HG02763 (cell line): ENCODE results near the gene GYPA.
"Not testable (repeated sequence)": the region's sequence is repeated elsewhere in the genome, so short reads cannot be mapped to it uniquely, and the experiment has no call there.

Experiments
- ATAC-seq: cut with Tn5 transposase; IDR thresholded peaks from one replicate; pipeline ENCODE4 v1.9.1; 2021; ENCODE audit warnings: mild to moderate bottlenecking, moderate library complexity; ENCODE audit not compliant: unreplicated experiment

The GYPA gene

DNA sequence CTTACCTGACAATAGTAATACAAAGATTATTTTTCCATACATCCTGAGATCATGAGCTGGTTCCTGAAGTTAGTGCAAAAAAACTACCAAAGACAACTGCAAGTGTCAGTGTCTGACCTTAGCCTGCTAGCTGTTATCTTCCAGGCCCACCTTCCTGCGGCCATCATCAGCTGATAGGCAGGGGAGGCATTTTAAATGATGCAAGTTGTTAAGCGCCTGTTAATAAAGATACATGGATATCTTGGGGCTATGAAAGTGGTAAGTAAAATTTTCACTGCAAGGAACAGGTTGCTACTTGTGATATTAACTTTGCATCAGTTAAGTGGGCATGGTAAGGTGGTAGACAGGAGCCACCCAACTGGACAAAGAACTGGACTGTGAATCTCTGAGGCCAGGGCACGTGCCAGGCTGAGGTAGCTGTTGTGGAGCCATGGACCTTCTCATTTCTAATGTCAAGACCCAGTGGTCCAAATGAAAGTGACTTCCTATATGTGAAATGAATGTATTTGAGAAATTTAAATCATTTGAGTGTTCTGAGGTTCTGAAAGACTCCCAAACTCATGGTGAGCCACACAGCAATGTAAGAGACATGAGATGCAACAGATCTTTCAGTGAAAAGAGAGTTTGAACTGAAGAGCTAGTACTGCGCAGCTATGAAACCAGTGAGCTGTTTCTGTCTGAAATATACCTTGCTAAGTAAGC, at the start of gene GYPA:
TSS of gene GYPA (minus strand) at position 125 of the 702 bp plus-strand sequence. CDS start at position 42, 83 bp downstream.
- ATAC-seq: not testable (repeated sequence)

DNA sequence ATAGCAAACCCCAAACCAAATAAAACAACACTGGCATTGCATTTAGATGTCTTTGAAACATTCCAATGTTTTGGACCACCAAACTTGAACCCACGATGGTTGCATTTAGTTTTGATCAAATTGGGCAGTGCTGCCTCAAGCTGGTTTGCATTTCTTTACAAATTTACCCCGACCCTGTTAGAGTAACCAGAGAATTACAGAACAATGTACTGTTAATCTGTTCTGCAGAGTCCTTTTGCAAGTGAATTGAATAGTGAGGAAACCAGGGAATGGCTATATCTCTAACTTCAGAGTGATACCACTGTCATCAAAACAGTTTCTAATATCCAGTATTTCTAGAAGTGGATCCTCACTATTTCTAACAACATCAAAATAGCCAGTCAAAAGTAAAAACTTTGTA, 49.5 kb upstream of the GYPA start:
- ATAC-seq: no peak

DNA sequence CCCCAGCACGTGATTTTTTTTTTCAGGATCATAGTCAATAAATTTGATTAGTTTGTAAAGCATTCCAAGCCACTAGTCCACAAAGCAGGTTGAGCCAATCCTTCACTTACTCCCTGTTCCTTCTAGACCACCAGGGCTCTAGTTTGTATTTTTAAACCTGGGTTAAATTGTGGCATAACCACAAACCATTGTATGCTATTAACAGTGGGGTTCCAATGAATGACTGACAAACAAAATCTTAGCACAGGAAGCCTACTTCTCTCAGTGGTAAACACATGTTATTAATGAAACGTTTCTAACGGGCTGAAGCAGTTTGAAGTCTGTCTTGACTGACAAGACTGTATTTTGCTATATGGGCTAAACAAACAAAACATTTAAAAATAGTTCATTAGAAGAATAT, 48.6 kb upstream of the GYPA start:
- ATAC-seq: peak; percentile 44

DNA sequence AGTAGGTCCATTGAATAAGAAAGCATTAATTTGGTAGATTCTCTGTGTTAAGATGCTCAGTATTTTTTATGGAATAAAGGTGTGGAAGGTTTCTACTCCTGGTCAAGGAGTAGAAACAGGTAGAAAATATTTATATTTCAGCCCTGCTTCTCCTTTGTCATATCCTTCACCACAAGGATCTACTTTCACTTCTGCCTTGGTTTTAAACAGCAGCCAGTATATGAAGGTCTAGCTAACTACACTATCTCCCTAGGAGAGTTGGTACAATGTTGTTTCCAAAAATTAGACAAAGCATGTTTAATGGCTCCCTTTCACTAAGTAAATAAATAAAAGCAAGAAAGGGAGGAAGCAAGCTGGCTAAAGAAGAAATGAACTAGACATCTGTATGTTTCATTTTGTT, 44.6 kb upstream of the GYPA start:
- ATAC-seq: no peak

DNA sequence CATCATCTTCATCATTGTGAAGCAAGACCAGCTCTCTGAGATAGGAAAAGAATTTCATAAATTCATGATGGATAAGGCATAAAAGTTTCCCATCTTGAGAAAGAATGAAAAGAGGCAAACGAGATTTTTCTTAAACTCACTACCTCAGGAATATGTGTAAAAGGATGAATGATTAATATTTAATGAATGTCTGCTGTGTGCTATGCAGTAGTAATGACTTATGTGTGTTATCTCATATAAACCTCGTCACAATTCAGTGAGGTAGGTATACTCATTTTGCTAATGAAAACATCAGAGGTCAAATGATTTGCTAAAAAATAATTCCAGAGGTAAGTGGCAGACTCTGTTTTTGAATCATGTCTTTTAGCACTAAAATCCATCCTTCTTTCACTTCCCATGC, 42.6 kb upstream of the GYPA start:
- no peak for ATAC-seq

DNA sequence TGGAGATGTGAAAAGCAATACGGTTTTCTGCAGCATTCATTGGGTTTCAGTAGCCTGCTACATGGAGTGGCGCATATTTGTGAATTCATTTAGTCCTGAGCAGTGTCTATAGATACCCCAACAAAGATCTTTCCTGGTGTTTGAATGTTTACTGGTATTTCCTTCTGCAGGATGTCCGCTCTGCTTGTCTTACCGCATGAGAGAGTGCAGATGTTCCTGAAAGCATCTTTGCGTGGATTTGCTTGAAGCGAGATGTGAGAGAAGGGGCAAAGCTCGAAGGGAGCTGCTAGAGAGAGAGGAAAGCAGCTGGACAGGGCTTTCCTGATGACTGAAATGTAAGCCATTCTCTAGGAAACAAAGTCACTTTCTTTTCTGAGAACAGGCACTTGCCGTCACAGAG, 40.9 kb upstream of the GYPA start:
- ATAC-seq: no peak

DNA sequence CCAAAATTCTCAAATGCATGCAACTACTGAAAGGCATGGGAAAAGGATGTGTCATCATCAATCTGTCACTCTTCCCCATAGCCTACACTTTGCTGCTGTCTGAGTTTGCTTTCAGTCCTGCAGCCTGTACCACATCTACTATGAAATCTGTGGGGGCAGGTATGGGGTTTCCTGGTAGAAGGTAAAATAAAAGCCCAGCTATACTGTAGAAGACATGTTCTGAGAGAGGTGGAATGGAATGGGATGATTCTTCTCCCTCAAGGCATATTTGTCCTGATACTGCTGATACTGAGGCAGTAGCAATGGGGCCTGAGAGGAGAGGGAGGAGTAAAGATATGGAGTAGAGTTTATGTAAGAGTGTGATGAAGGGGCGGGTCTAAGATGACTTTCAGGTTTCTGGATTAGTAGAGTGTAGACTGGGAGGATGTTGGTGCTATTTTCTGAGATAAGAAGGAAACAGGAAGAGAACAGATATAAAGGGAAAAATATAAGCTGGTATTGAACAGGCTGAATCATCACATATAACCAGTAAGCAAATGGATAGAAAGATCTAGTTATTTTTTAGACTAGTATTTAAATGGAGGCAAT, 38.7 kb upstream of the GYPA start:
- no peak for ATAC-seq

DNA sequence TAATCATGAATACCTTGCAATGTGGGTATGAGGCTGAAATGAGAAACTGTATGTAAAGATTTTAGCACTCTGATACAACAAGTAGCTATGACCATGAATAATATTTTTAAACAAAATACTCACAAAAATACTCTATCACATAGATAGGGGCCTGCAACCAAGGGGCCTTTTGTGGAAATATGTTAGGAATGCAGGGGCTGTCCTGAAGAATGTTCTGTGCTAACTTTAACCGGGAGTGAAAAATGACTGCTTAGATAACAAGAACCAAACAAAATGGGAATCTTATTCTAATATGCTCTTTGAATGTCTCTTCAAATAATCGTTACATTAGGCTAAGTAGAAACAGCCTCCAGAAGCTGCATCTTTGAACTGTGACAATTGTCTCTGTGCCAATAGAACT, 37.9 kb upstream of the GYPA start:
- ATAC-seq: no peak

DNA sequence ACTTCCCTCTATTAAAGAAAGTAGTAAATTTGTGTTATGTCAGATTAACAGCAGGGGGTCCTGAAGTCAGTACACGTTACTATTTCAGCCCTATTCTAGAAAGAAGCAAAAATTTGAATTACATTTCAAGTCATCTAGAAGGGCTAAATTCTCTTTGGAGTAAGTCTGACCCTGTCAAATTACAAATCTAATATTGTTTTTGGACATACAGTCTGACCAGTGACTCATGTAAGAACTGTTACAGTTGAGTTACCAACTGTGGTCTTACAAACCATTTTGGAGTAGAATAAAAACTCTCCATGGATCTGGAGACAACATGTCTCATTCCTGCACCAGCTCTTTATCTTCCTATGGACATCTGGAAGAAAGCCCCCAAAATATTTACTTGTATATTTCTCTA, 36.0 kb upstream of the GYPA start:
- no peak for ATAC-seq

DNA sequence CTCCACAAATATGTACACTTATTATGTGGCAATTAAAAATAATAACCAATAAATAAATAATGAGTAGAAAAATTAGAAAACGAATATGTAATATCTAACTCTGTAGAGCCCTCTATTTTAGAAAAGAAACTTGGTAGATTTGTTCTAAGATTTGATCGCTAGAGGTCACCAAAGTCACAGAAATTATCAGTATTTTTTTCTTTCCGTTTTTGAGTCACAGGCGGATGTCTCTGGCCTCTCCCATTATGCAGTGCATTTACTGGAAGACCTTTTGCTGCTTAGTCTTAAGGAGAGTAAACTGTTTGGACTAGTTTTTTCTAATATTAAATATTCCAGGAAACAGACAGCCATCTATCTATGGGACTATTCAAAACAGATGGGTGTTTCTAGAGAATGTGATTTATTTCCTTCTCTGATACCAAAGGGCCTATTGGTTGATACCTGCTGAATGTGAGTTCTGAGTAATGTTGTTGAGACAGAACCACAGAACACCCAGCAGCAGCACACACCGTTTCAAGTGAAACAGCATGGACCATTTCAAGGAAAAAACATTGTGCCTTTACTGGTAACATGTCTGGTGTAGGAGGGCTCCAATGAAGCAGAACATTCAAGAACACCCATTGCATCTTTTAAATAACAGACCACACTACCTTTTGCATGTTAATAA, 34.0 kb upstream of the GYPA start:
- ATAC-seq: peak; percentile 76

DNA sequence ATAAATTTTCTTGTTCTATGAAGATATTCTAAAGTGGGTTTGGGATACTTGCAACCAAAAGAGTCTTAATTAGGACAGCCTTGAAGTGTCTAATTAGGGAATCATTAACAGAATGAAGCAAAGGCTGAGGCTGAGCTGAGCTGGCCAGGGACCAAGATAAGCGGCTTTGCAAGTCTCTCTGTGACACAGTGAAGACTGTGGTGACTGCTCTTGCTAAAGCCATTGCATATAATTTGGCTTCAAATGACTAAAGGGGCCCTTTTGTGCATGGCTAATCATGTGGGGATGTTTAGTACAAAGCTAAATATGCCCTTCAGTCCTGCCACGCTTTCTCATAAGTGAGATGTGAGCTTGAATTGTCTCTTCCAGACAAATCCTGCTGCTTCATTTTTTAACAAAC, 31.2 kb upstream of the GYPA start:
- ATAC-seq: no peak

DNA sequence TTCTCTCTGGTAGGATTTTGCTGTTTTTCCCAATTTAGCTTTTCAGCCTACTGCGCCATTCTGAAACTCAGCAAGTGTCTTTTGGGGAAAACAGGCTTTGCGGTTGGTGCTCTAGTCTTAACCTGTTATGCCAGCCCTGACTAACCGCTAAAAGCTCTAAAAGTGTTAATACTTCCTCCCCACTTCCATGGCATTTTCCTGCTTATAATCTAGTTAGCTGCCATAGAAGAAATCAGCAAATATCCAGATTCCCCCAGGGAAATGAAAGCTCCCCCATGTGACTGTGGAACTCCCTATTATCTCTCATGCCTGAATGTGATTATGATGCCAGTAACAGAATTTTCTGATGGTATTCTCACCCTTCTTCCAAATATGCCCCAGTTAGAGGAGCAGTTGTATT, 28.7 kb upstream of the GYPA start:
- no peak for ATAC-seq

DNA sequence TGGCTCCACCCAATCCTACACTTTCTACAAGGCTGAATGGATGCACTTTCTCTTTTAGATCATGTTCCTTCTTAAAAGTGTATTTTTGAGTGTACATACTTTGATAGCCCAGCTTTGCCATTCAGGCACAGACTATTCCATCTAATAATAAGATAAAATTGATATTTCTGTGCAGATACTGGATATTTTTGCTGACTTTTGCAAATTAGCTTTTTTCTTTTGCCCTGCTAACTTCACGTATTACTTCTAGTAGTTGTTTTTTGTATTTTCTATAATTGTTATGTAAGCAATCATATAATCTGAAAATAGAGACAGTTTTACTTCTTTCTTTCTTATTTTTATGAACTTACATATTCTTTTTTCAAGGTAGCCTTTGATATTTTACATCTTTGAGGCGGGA, 13.5 kb upstream of the GYPA start:
- ATAC-seq: no peak

DNA sequence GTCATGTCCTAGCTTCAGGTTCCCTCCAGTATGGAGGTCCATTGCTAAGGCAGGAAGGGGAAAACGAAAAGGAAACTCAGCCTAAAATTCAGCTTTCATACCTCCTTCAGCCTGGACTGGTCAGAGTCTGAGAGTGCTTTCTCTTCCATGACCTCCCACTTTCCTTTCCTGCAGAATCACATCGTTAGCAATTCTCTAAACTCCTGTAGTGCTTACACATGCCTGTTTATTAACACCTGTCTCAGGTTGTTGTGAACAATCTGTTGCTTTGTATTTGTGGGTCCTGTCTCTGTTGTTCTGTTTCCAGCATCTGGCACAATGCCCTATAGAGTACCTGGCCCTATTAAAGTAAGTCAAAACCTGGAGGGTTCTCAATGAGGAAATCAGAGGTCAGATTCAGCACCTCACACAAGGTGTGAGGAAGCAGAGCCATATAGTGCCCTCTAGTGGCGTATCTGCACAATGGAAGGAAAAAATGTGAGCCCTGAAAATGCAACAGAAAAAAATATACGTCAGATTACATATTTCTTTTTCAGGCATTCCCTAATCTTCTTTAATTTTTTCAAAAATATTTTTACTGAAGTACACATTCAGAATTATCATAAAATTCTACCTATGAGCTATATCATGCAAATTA, 2.3 kb upstream of the GYPA start:
- ATAC-seq: peak; percentile 74

DNA sequence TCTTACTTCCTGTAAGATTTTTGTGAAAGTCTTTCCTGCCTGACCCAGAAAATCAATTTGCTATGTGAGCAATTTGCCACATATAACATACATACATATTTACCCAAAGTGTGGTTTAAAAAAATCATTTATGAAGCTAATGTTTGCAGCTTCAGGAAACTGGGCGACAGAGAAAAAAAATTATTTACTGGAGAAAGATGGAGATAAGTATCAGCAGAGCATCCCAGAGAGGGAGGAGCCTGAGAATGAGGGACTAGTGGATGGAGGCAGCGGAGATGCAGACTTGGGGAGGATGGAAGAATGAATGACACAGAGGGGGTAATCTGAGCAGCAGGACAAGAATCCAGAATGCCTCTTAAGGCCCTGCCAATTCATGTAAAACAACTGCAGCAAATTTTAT, 975 bp upstream of the GYPA start:
- no peak for ATAC-seq

DNA sequence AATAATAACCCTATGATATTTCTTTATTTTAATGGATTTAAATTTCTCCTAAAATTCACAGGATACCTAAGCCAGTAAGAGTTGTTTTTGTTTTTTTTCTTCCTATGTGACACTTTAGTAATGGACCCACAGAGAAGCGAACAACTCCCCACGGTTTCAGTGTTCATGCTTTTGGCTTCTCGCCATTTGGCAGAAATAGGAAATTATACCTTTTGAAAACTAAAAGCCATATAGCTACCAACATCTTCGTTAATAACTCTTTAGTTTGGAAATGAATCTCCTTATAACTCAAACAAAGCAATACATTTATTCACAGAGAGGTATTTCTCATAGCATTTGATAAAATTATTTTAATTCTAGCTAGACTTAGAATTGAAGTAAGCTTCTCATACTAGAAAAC, 527 bp downstream of the GYPA start:
- ATAC-seq: not testable (repeated sequence)

DNA sequence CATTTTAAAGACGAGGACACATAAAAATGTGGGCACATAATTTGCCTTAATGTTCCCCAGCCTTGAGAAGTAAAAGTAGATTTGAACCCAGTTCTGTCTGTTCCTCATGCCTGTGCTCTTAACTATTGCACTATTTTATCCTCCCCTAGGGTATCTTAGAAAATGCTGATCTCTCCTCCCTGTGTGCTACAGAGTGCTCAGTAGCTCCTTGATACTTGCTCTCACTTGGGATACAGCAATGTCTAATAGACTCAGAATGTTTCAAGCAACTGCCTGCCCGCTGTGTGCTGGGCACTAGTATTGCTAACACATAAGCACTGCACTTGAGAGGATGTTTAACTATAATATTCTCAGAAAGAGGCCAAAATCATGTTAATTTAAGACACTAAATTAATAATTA, 971 bp downstream of the GYPA start:
- ATAC-seq: not testable (repeated sequence)

DNA sequence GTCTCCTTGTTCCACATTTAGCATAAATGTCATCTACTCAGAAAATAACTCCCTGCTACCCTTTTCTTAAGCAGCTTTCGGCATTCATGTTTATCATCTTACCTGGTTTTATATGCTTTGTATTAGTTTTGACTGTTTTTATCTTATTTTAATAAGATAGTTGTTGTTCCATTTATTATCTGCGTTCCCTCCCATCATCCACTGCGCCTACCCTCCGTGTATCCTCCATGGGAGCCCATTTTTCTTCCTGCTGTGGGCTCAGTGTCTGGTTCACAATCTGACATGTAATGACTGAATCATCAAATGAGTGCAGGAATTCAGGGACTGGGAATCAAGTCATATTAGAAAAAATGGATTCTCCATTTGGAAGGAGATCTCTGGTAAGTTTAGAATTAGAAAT, 2.3 kb downstream of the GYPA start:
- not testable (repeated sequence) for ATAC-seq

DNA sequence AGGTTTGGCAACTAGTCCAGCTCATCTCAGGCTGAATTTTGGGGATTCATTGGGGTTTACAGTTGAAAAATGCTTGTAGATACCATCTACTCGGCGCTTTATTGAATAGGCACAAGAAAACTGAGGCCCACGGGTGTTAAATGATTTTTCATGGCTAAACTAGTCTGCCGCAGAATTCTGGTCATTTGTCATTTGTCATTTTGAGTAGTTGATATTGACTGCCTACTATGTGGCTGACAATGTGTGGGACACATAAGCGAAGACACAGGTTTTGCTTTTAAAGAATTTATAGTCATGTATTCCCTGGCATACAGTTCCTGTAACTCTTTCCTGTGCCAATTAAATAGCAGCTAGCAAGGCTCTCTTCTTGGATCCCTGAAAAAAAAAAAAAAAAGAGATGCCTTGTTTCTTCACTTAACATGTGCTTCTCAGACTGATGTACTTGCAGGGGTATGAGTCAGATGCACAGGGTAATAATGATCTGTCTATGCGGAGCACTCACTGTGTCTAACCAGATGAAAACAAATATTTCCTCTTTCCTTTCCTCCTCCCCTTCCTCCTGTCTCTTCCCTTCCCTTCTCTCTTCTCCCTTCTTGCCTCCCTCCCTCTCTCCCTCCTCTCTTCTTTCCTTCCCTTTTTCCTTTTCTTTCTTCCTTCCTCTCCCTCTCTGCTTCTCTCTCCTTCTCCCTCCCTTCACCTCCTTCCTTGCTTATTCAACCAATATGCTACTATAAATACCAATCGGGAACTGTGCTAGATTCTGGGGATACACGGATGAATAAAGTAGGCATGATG, 3.2 kb downstream of the GYPA start:
- not testable (repeated sequence) for ATAC-seq

DNA sequence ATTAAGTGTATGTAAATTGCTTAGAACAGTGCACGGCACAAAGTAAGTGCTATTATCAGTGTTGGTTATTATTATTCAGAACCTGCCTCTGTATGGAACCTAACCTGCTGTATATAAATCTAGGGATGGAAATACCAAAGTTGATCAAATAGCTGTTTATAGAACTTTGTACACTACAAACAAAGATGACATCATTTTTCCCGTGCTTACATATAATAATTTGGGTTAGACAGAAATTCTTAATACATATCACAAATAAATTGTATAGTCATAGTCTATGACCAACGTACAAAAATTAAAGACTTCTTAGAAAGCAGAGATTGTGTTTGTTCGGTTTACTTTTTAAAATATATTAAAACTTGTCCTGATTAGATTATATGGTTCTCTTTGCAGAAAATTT, 4.3 kb downstream of the GYPA start:
- ATAC-seq: not testable (repeated sequence)

DNA sequence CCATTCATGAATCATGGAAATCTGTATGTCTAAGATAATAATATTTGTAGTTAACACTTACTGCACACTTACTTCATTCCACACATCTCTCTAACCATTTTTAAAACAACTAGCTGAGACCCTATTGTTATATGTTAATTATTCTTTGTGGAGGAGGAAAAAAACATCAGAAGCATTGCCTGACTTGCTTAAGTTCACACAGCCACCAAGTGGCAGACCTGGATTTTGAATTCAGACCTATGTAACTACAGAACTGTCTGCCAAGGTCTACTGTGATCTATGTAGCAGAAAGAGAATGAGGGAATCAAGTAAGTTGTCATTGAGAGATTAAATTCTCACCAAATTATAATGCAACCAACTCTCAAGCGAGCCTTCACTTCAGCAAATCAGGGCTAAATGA, 10.4 kb downstream of the GYPA start:
- ATAC-seq: not testable (repeated sequence)
